Astrocyte (in vitro differentiated cells and primary cell): ENCODE data around the gene USP34. TPM values are rescaled to one million over a fixed set of nuclear protein-coding genes. Genes with fewer than 3 reads are reported as not detected.

Source experiments
- DNase-seq: peaks from one replicate; pipeline ENCODE4 v3.0.0-alpha.2; 2010; ENCODE audit warnings: low read depth
- FAIRE-seq: peaks from 2 replicates; lab custom pipeline; 2011; peaks lifted over from hg19 to GRCh38; lab: Jason Lieb, UNC
- H2AFZ ChIP-seq: 2 replicates; pipeline ENCODE4 v1.6.0; 2012; ENCODE audit warnings: low read depth, low read length, inconsistent platforms
- H3K27ac ChIP-seq: 2 replicates; pipeline ENCODE4 v1.5.1; 2011; ENCODE audit warnings: low read depth, low read length, inconsistent platforms
- H3K27me3 ChIP-seq: 2 replicates; pipeline ENCODE4 v1.6.0; 2011; ENCODE audit warnings: low read length, inconsistent platforms; ENCODE audit not compliant: insufficient read depth
- H3K36me3 ChIP-seq: 2 replicates; pipeline ENCODE4 v1.5.1; 2011; ENCODE audit warnings: low read length, inconsistent platforms; ENCODE audit not compliant: insufficient read depth
- H3K4me1 ChIP-seq: 2 replicates; pipeline ENCODE4 v1.5.1; 2011; ENCODE audit warnings: low read length, inconsistent platforms; ENCODE audit not compliant: insufficient read depth
- H3K4me2 ChIP-seq: 2 replicates; pipeline ENCODE4 v1.6.0; 2012; ENCODE audit warnings: low read length, inconsistent platforms
- H3K4me3 ChIP-seq: 2 replicates; pipeline ENCODE4 v1.5.1; 2011; ENCODE audit warnings: low read depth, mild to moderate bottlenecking, low read length, inconsistent platforms; ENCODE audit not compliant: insufficient read depth
- H3K79me2 ChIP-seq: 2 replicates; pipeline ENCODE4 v1.6.0; 2012; ENCODE audit warnings: mild to moderate bottlenecking, low read length, inconsistent platforms; ENCODE audit not compliant: insufficient read depth
- H3K9ac ChIP-seq: 2 replicates; pipeline ENCODE4 v1.6.0; 2012; ENCODE audit warnings: mild to moderate bottlenecking, low read length, inconsistent platforms
- H3K9me3 ChIP-seq: 2 replicates; pipeline ENCODE4 v1.5.1; 2012; ENCODE audit warnings: low read depth, mild to moderate bottlenecking, low read length, inconsistent platforms; ENCODE audit not compliant: insufficient read depth
- H4K20me1 ChIP-seq: 2 replicates; pipeline ENCODE4 v1.6.0; 2012; ENCODE audit warnings: low read length, inconsistent platforms; ENCODE audit not compliant: insufficient read depth
- H3K27ac Mint-ChIP-seq: one replicate; pipeline ENCODE4 v1.8.0; 2021; ENCODE audit warnings: mild to moderate bottlenecking, mixed read lengths; ENCODE audit not compliant: unreplicated experiment
- H3K27me3 Mint-ChIP-seq: one replicate; pipeline ENCODE4 v1.8.0; 2021; ENCODE audit warnings: low read depth, mixed read lengths; ENCODE audit not compliant: unreplicated experiment
- H3K36me3 Mint-ChIP-seq: one replicate; pipeline ENCODE4 v1.8.0; 2021; ENCODE audit warnings: low read depth, mixed read lengths; ENCODE audit not compliant: unreplicated experiment
- H3K4me1 Mint-ChIP-seq: one replicate; pipeline ENCODE4 v1.8.0; 2021; ENCODE audit warnings: low read depth, mixed read lengths; ENCODE audit not compliant: unreplicated experiment
- H3K4me3 Mint-ChIP-seq: one replicate; pipeline ENCODE4 v1.8.0; 2021; ENCODE audit warnings: mild to moderate bottlenecking, moderate library complexity, mixed read lengths; ENCODE audit not compliant: unreplicated experiment
- H3K9me3 Mint-ChIP-seq: one replicate; pipeline ENCODE4 v1.8.0; 2021; ENCODE audit warnings: mild to moderate bottlenecking, mixed read lengths; ENCODE audit not compliant: unreplicated experiment
- EZH2 ChIP-seq: IDR thresholded peaks from 2 replicates; pipeline ENCODE4 v1.6.1; 2012; ENCODE audit warnings: mild to moderate bottlenecking, low read length, inconsistent platforms; ENCODE audit not compliant: insufficient read depth
- total RNA-seq: library from RNA; stranded (reverse); gene quantifications from 2 replicates; pipeline ENCODE4 v1.2.1, GENCODE V29; 2021
- TF ChIP-seq, protein P1 (sequence below): IDR thresholded peaks from 2 replicates; pipeline ENCODE4 v1.5.1; 2011; ENCODE audit warnings: low read depth, mild to moderate bottlenecking, inconsistent platforms, low read length, moderate library complexity; ENCODE audit not compliant: insufficient read depth

The USP34 gene
- total RNA-seq, 1 donor from 2014 or later = 99.9 TPM

- Mint-ChIP-seq H3K4me1 (peaks cover 2% of the 10 kb centered on the region), H3K36me3 (peaks cover 8% of the 10 kb centered on the region), H3K27ac (peak overlapping the region; percentile 77), H3K9me3 (no peaks in the 10 kb centered on the region), H3K4me3 (no peak overlapping the region), H3K27me3 (no peaks in the 10 kb centered on the region)
- Histone ChIP-seq H3K9me3 (no peaks in the 10 kb centered on the region), H2AFZ (no peak overlapping the region), H3K4me3 (no peak overlapping the region), H3K4me1 (no peaks in the 10 kb centered on the region), H4K20me1 (no peaks in the 10 kb centered on the region), H3K36me3 (peaks cover 11% of the 10 kb centered on the region), H3K4me2 (no peak overlapping the region), H3K27me3 (no peaks in the 10 kb centered on the region), H3K9ac (no peak overlapping the region), H3K79me2 (no peaks in the 10 kb centered on the region), H3K27ac (no peak overlapping the region)
- FAIRE-seq (no peak), DNase-seq (no peak)
- TF ChIP-seq EZH2 = no peak
- TF ChIP-seq, protein P1, sequence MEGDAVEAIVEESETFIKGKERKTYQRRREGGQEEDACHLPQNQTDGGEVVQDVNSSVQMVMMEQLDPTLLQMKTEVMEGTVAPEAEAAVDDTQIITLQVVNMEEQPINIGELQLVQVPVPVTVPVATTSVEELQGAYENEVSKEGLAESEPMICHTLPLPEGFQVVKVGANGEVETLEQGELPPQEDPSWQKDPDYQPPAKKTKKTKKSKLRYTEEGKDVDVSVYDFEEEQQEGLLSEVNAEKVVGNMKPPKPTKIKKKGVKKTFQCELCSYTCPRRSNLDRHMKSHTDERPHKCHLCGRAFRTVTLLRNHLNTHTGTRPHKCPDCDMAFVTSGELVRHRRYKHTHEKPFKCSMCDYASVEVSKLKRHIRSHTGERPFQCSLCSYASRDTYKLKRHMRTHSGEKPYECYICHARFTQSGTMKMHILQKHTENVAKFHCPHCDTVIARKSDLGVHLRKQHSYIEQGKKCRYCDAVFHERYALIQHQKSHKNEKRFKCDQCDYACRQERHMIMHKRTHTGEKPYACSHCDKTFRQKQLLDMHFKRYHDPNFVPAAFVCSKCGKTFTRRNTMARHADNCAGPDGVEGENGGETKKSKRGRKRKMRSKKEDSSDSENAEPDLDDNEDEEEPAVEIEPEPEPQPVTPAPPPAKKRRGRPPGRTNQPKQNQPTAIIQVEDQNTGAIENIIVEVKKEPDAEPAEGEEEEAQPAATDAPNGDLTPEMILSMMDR = no peak
Observed at GRCh38 chr2:61288070-61288841, 182.6 kb downstream of the USP34 start.

DNA sequence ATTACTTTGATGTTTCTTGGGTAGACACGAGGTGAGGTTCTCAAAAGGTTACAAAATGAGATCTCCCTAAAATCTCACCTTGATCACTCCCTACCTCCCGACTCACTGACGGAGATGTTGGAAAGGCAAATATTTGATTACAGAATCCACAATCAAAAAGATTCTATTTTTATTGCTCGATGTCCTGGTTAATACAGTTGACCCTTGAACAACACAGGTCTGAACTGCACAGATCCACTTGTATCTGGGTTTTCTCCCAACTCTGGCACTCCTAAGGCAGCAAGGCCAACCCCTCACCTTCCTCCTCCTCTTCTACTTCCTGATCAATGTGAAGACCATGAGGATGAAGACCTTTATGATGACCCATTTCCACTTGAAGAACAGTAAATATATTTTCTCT lies 183.6 kb downstream of the USP34 start:
- Histone ChIP-seq H3K79me2 (no peaks in the 10 kb centered on the region), H3K9ac (no peak overlapping the region), H3K27ac (no peak overlapping the region), H3K27me3 (no peaks in the 10 kb centered on the region), H4K20me1 (no peaks in the 10 kb centered on the region), H2AFZ (no peak overlapping the region), H3K36me3 (peaks cover 11% of the 10 kb centered on the region), H3K4me2 (no peak overlapping the region), H3K4me3 (no peak overlapping the region), H3K4me1 (no peaks in the 10 kb centered on the region), H3K9me3 (no peaks in the 10 kb centered on the region)
- H3K9me3 Mint-ChIP-seq = no peaks in the 10 kb centered on the region
- H3K4me1 Mint-ChIP-seq = peaks cover 2% of the 10 kb centered on the region
- no peaks in the 10 kb centered on the region for H3K27me3 Mint-ChIP-seq
- DNase-seq (no peak), FAIRE-seq (no peak)
- TF ChIP-seq, protein P1 = no peak
- TF ChIP-seq EZH2 = no peak
- H3K27ac Mint-ChIP-seq = peak overlapping the region; percentile 60
- no peak overlapping the region for H3K4me3 Mint-ChIP-seq
- peaks cover 10% of the 10 kb centered on the region for H3K36me3 Mint-ChIP-seq
